Astrocyte of the cerebellum (primary cell): ENCODE results near the gene LMCD1.
"Not testable (repeated sequence)": the region's sequence is repeated elsewhere in the genome, so short reads cannot be mapped to it uniquely, and the experiment has no call there.

Experiments used
- DNase-seq: peaks from one replicate; pipeline ENCODE4 v3.0.0-alpha.2; 2011; ENCODE audit warnings: low read depth
- H3K4me3 ChIP-seq: 2 replicates; pipeline ENCODE4 v1.5.1; 2011; ENCODE audit warnings: mild to moderate bottlenecking, low read depth, low read length, moderate library complexity
- in situ Hi-C: cut with HindIII; loops from 2 replicates; pipeline ENCODE4 v1.10.0; 2017; ENCODE audit warnings: low sequenced_read_pairs
- TF ChIP-seq, protein P1 (sequence below): IDR thresholded peaks from 2 replicates; pipeline ENCODE4 v1.5.1; 2012; ENCODE audit warnings: low read length, low read depth, moderate library complexity, mild to moderate bottlenecking; ENCODE audit errors: missing control alignments

Gene LMCD1

DNA sequence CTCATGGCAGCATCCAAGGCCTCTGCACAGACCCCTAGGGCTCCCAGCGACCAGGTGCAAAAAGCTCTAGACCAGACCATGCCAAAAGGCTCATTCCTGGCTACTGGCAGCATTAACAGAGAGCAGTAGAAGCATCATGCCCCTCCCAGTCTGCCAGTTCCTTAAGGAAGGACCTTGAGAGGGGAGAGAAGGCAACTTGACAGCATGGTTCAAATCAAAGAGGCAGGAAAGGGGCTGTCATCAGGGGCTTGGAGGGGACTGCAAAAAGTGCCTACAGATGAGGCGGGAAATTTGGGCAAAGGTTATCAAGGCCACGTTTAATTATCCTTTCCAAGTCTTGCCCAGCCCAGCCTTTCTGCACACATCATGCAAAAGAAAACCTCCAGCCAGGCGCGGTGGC, 78.3 kb downstream of the LMCD1 start:
- H3K4me3 ChIP-seq: no peak overlapping the region
- DNase-seq: no peak
- in situ Hi-C loops: no loop called here
- TF ChIP-seq, protein P1, sequence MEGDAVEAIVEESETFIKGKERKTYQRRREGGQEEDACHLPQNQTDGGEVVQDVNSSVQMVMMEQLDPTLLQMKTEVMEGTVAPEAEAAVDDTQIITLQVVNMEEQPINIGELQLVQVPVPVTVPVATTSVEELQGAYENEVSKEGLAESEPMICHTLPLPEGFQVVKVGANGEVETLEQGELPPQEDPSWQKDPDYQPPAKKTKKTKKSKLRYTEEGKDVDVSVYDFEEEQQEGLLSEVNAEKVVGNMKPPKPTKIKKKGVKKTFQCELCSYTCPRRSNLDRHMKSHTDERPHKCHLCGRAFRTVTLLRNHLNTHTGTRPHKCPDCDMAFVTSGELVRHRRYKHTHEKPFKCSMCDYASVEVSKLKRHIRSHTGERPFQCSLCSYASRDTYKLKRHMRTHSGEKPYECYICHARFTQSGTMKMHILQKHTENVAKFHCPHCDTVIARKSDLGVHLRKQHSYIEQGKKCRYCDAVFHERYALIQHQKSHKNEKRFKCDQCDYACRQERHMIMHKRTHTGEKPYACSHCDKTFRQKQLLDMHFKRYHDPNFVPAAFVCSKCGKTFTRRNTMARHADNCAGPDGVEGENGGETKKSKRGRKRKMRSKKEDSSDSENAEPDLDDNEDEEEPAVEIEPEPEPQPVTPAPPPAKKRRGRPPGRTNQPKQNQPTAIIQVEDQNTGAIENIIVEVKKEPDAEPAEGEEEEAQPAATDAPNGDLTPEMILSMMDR: no peak

DNA sequence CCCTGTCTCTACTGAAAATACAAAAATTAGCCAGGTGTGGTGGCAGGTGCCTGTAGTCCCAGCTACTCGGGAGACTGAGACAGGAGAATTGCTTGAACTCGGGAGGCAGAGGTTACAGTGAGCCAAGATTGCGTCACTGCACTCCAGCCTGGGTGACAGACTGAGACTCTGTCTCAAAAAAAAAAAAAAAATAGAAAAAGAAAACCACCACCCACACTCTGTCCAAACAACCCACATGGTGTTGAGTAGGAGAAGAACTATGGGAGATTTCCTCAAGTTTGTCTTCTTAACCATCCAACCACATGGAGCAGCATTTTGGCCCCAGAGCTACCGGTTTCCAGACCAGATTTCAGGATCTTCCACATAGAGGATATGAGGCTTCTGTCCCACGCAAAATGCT, 78.8 kb downstream of the LMCD1 start:
- H3K4me3 ChIP-seq, DNase-seq, in situ Hi-C loops: not testable (repeated sequence)

DNA sequence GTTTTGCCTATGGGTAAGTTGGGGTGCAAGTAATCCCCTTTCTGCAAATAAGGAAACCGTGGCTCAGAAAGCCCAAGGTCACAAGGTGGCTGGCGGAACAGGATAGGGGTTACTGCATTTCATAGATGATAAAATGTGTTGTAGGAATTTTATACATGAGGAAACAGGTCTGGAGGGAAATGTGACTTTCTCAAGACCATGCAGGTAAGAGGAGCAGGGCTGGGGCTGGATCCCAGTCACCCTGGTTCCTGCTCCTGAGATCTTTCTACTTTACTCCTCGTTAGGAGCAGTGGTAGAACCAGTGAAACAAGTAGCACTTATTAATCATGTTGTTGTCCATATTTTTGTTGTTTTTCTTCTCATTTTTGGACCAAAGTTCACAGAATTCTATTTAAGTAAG, 79.8 kb downstream of the LMCD1 start:
- TF ChIP-seq, protein P1: no peak
- in situ Hi-C loops: no loop called here

DNA sequence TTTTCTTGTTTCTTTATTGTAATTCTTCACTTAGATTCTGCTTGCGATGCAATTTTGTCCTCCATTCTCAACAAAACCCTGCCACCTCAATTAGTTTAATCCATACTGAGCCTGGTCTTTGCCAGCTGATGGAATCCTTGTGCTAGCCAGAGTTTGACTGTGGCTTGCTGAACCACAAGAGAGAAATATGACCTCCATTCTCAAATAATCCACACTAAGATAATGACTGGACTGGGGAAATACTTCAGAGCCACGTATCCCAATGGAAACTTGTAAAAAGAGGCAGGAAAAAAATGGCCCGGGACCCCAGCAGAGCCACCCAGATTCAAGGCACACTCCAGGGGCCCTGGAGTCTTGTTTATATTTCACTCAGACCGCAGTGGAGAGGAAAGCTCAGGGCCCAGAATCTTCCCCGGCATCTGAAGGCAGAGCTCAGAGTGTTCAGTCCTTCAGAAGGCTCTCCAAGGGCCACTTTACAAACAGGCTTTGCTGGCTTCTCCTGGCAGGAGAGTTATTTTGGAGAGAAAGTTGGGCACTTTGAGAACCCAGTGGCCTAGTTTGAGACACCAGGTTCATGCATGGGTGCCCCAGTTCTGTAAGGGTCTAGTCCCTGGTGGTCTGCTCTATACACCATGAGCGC, 80.3 kb downstream of the LMCD1 start:
- TF ChIP-seq, protein P1: no peak
- no peak for DNase-seq
- in situ Hi-C loops: no loop called here
- no peak overlapping the region for H3K4me3 ChIP-seq

More for the DNA sequence above, 79.8 kb downstream of the LMCD1 start:
- no peak for DNase-seq
- no peak overlapping the region for H3K4me3 ChIP-seq

DNA sequence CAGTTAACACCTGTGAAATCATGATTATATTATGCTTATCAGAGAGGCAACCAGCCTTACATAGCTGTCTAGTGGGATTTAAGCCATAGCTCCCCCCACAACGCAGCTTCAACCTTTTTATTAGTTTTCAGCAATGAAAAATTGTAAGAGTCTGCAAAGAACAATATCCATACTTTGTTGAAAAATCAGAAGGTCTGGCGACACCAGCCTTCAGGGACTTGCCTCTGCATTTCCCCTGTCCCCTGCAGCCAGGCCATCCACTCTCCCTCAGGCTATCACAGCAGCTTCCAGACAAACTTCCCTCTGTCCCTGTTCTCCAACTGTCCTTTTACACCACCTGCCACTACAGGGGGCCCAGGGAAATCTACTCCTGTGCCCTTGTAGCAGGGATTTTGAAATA, 83.0 kb downstream of the LMCD1 start:
- H3K4me3 ChIP-seq: no peak overlapping the region
- DNase-seq: no peak
- TF ChIP-seq, protein P1: no peak
- in situ Hi-C loops: no loop called here

DNA sequence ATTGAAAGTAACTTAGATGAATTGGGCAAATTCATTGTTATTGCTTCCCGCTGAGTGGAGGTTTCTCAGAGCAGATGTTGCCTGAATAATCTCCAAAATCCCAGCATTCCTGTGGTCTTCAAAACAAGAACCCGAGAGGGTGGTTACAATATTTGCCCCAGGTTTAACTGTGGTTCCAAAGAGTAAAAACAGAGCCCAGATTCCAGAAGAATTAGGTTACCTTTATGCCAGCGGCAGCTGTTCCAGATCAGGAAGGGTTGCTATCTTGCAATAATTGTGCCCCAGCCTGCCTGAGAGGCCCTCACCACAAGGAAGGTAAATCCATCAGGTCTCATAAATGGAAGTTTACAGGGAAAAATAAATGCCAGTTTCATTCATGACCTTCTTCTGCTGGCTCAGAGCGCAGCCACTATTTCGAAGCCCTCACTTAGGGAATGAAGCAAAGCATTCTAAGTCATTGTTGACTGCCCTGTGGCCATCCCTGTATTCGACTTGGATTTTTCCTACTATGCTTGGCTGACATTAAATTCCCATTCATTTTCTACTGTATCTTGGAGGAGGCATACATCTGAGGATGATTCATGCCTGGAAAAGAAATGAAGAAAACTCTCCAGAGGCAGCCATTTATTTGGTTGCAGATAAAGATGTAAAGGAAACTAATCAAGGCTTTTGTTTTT, 88.4 kb downstream of the LMCD1 start:
- DNase-seq: peak; percentile 86
- H3K4me3 ChIP-seq: no peak overlapping the region
- in situ Hi-C loops: no loop called here
- TF ChIP-seq, protein P1: no peak
